GM10847 (cell line): ENCODE measurements around the gene TEX48.

Experiments
- POLR2A ChIP-seq: IDR thresholded peaks from 2 replicates; pipeline ENCODE4 v1.6.1; 2011; ENCODE audit not compliant: insufficient read length; ENCODE audit errors: extremely low read depth

The TEX48 gene

GRCh38 chr9:114696814-114697544, 15.0 kb upstream of the TEX48 start:
- TF ChIP-seq POLR2A = no peak

GRCh38 chr9:114695948-114696347, 14.0 kb upstream of the TEX48 start:
- no peak for TF ChIP-seq POLR2A

GRCh38 chr9:114694719-114695269, 12.8 kb upstream of the TEX48 start:
- no peak for TF ChIP-seq POLR2A

- no peak for TF ChIP-seq POLR2A
Observed at GRCh38 chr9:114694146-114694545, 12.2 kb upstream of the TEX48 start.

GRCh38 chr9:114693248-114693855, 11.4 kb upstream of the TEX48 start:
- no peak for TF ChIP-seq POLR2A

GRCh38 chr9:114691956-114692295, 9.9 kb upstream of the TEX48 start:
- no peak for TF ChIP-seq POLR2A

GRCh38 chr9:114691046-114691955, 9.3 kb upstream of the TEX48 start:
- no peak for TF ChIP-seq POLR2A

GRCh38 chr9:114690308-114690707, 8.3 kb upstream of the TEX48 start:
- no peak for TF ChIP-seq POLR2A

GRCh38 chr9:114689813-114690212, 7.8 kb upstream of the TEX48 start:
- TF ChIP-seq POLR2A = no peak

GRCh38 chr9:114688909-114689610, 7.1 kb upstream of the TEX48 start:
- TF ChIP-seq POLR2A = no peak

GRCh38 chr9:114688379-114688778, 6.4 kb upstream of the TEX48 start:
- TF ChIP-seq POLR2A = no peak

GRCh38 chr9:114687034-114687433, 5.0 kb upstream of the TEX48 start:
- TF ChIP-seq POLR2A = no peak

GRCh38 chr9:114685951-114686350, 4.0 kb upstream of the TEX48 start:
- TF ChIP-seq POLR2A = no peak

GRCh38 chr9:114684036-114684435, 2.0 kb upstream of the TEX48 start:
- no peak for TF ChIP-seq POLR2A

- no peak for TF ChIP-seq POLR2A
Observed at GRCh38 chr9:114682846-114683245, 854 bp upstream of the TEX48 start.
